GM19025 (cell line): ENCODE measurements around the gene TMEM192.
"Not testable (repeated sequence)": the region's sequence is repeated elsewhere in the genome, so short reads cannot be mapped to it uniquely, and the experiment has no call there.

ENCODE experiments used
- ATAC-seq: cut with Tn5 transposase; IDR thresholded peaks from one replicate; pipeline ENCODE4 v1.9.1; 2021; ENCODE audit warnings: mild to moderate bottlenecking, low read depth, moderate library complexity; ENCODE audit not compliant: unreplicated experiment

TMEM192 gene

GRCh38 chr4:165095291-165095690 lies 17.4 kb downstream of the TMEM192 start:
- ATAC-seq, result no peak

DNA sequence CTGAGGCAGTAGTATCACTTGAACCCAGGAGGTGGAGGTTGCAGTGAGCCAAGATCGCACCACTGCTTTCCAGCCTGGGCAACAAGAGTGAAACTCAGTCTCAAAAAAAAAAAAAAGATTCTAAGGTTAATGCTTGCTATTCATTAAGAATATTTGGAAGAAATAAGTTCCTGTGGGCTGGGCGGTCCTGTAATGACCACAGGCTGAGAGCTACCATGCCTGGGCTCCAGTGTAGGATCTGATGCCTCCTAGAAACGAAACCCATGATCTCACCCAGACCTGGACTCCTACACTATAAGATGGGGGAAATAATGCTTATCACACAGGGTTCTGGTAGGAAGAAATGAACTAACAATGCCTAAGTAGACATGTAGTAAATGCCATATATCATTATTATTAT lies 17.8 kb downstream of the TMEM192 start:
- no peak for ATAC-seq

- ATAC-seq, result not testable (repeated sequence)
Observed at GRCh38 chr4:165092187-165092586, 20.5 kb downstream of the TMEM192 start.

GRCh38 chr4:165088366-165088765 lies 24.3 kb downstream of the TMEM192 start:
- no peak for ATAC-seq

DNA sequence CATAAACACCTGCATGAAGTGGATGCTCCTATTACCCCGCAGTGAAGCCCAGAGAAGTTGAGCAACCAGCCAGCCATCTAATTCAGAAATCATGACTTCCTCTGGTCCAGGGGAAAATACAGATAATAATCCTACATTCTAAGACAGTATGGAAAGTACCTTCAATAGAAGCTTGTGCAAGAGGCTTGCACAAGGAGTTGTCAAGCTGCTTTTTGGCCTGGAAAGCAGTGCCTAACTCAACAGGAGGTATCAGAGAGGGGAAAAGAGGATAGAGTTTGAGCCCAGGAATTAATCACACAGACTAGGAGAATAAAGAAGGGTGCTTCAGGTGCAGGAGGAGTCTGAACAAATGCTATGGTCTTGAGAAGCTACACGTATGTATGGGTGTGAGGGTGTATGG lies 26.7 kb downstream of the TMEM192 start:
- no peak for ATAC-seq

DNA sequence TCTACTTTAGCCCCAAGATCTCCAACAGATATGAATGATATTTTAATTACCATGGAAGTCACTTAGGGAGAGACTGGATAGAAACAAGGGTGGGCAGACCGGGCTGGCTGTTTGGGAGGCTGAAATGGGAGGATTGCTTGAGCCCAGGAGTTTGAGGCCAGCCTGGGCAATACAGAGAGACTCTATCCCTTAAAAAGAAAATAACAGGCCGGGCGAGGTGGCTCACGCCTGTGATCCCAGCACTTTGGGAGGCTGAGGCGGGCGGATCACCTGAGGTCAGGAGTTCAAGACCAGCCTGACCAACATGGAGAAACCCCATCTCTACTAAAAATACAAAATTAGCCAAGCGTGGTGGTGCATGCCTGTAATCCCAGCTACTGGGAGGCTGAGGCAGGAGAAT lies 27.9 kb downstream of the TMEM192 start:
- not testable (repeated sequence) for ATAC-seq

- no peak for ATAC-seq
Observed at GRCh38 chr4:165079476-165079875, 33.2 kb downstream of the TMEM192 start.

DNA sequence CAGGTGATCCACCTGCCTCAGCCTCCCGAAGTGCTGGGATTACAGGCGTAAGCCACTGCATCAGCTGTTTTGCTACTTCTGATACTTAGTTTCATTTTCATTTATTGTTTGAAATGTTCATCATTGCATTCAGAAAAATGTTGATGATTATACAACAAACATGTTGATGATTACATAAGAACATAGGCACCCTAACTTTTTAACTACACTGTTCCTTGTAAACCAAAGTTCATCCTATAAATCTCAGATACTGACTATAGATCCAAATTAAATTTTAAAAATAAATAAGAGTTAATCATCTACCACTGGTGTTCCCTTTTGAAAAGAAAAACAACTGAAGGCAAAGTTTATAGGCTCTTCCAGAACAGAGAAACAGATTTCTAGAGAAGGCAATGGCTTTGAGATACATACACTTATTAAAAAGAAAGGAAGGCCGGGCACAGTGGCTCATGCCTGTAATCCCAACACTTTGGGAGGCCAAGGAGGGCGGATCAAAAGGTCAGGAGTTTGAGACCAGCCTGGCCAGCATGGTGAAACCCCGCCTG lies 35.6 kb downstream of the TMEM192 start:
- ATAC-seq, result no peak

DNA sequence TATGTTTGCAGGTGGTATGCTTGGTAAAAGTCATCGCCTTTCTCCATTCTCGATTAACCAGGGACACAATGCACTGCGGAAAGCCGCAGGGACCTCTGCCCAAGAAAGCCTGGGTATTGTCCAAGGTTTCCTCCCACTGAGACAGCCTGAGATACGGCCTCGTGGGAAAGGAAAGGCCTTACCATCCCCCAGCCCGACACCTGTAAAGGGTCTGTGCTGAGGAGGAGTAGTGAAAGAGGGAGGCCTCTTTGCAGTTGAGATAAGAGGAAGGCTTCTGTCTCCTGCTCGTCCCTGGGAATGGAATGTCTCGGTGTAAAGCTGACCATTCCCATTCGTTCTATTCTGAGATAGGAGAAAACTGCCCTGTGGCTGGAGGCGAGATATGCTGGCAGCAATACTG lies 39.3 kb downstream of the TMEM192 start:
- ATAC-seq, result not testable (repeated sequence)

GRCh38 chr4:165070560-165070959 lies 42.1 kb downstream of the TMEM192 start:
- no peak for ATAC-seq

DNA sequence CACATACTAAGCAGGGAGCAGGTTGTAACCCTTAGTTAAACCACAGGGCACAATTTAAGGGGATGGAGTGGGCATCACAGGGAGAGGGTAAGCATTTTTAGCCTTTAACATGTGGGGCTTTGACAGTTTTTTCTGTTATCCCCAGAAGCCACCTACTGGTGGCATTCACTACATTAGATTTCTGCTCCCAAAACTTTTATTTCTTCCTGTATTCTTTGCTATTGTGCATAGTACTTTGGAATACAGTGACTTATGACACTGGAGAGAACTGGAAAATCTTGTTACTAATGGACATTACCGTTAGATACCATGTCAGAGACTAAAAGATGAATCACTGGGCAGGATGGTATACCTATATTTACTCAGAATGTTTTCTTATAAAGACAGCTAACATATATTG lies 51.7 kb downstream of the TMEM192 start:
- ATAC-seq, result no peak

- no peak for ATAC-seq
Observed at GRCh38 chr4:165059386-165059785, 53.3 kb downstream of the TMEM192 start.

DNA sequence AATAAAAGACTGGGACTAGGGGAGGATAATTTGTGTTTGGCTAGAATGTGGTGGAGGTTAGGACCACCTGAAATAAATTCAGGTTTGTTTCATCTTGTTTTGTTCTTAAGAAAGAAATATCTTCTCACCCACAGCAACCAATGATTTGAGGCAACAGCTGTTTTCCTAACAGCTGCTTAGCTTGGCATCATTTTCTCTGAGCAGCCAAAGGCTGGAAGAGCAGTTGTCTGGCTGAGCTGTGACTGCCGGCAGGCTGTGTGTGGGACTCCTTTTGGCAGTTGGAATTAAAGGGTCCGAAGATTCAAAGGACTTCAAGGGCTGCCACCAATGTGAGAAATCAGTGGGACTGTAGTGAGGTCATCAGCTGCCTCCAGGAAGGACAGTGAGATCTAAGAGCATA lies 54.0 kb downstream of the TMEM192 start:
- ATAC-seq, result no peak

- no peak for ATAC-seq
Observed at GRCh38 chr4:165055601-165056000, 57.1 kb downstream of the TMEM192 start.

GRCh38 chr4:165053645-165054044 lies 59.0 kb downstream of the TMEM192 start, which contains the start of gene TRIM75:
TSS of gene TRIM75 (plus strand) at chr4:165053866. CDS start at chr4:165059148, 5,282 bp downstream.
- no peak for ATAC-seq

GRCh38 chr4:165052627-165053026 lies 60.0 kb downstream of the TMEM192 start:
- no peak for ATAC-seq

DNA sequence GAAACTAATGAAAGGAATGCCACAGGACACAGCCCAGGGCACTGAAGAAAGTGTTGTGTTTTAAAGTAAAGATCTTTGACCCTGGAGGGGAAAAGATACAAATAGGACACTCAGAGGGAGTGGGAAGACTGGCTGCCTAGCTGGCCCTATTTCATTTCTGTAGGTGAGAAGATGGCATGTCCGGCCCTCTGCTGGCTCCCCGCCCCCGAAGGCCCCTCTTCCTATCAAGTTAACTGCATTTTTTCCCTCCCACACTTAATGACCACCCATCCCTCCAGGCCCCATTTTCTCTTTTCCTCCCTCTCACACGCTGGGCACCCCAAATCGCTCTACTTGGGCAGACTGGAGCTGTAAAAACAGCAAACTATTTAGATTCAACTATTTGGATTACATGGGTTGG lies 64.5 kb downstream of the TMEM192 start:
- ATAC-seq, result no peak

- no peak for ATAC-seq
Observed at GRCh38 chr4:165031436-165032211, 81.0 kb downstream of the TMEM192 start, which contains the start of gene TRIM60. TSS of gene TRIM60 (plus strand) at chr4:165031999. CDS start at chr4:165040073, 8,074 bp downstream.

- ATAC-seq, result no peak
Observed at GRCh38 chr4:165027762-165028402, 84.8 kb downstream of the TMEM192 start.

- not testable (repeated sequence) for ATAC-seq
Observed at GRCh38 chr4:165025782-165026181, 86.9 kb downstream of the TMEM192 start.
